ENCODE data around the gene VPS52. TPM values are rescaled to one million over a fixed set of nuclear protein-coding genes. Genes with fewer than 3 reads are reported as not detected.

VPS52 gene
- total RNA-seq, 4 donors from 2014 or later = 37.7 to 46.5 (median 45.2) TPM

GRCh38 chr6:33297956-33298772 lies 26.5 kb upstream of the VPS52 start:
- Histone ChIP-seq H3K4me1 (peaks cover 3 to 46% (median 11%) of the 10 kb centered on the region in 4 donors), H3K36me3 (peaks cover 0 to 60% (median 14%) of the 10 kb centered on the region in 3 donors), H3K9me3 (no peaks in the 10 kb centered on the region), H3K27ac (peak overlapping the region; percentile 90 to 98 (median 97)), H3K4me3 (peak overlapping the region; percentile 68 to 85 (median 77)), H3K27me3 (no peaks in the 10 kb centered on the region)
- WGBS, 2 donors = 2% methylated on average over 37 to 42 of the region's 42 CpGs
- TF ChIP-seq POLR2A (IDR thresholded peaks at IDR 0.05) (peak in 1 of 2 donors; percentile 45), EP300 (IDR thresholded peaks at IDR 0.05) (peak in 1 of 2 donors; percentile 53)
- TF ChIP-seq, protein P1, sequence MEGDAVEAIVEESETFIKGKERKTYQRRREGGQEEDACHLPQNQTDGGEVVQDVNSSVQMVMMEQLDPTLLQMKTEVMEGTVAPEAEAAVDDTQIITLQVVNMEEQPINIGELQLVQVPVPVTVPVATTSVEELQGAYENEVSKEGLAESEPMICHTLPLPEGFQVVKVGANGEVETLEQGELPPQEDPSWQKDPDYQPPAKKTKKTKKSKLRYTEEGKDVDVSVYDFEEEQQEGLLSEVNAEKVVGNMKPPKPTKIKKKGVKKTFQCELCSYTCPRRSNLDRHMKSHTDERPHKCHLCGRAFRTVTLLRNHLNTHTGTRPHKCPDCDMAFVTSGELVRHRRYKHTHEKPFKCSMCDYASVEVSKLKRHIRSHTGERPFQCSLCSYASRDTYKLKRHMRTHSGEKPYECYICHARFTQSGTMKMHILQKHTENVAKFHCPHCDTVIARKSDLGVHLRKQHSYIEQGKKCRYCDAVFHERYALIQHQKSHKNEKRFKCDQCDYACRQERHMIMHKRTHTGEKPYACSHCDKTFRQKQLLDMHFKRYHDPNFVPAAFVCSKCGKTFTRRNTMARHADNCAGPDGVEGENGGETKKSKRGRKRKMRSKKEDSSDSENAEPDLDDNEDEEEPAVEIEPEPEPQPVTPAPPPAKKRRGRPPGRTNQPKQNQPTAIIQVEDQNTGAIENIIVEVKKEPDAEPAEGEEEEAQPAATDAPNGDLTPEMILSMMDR (IDR thresholded peaks at IDR 0.05) = no peak
- peak; percentile 67 to 88 for DNase-seq (ENCODE audit: low spot score in 2 of 2)

DNA sequence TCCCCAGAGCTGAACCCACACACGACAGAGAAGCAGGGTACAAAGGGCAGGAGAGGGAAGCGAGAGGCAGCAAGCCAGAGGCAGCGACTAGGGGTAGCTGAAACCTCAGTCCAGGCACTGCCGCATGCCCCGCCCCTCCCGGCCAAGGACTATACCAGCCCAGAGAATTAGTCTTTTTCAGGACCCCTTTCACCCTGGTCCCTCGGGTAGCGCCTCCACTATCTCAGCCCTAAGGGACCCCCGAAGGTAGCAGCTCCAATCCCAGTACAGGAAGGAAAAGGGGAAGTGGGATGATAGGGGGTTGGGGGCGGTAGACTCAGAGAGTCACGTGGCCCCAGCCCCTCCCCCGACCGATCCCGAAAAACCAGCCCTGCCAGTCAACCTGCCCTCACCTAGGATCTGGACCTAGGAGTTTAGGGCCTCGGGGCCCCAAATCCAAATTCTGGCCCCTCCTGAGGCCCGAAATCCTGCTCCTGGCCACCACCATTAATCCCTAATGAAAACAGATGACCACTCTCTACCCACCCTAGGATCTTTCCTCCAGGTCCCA lies 25.8 kb upstream of the VPS52 start:
- peaks cover 3 to 46% (median 11%) of the 10 kb centered on the region in 4 donors for H3K4me1 ChIP-seq

DNA sequence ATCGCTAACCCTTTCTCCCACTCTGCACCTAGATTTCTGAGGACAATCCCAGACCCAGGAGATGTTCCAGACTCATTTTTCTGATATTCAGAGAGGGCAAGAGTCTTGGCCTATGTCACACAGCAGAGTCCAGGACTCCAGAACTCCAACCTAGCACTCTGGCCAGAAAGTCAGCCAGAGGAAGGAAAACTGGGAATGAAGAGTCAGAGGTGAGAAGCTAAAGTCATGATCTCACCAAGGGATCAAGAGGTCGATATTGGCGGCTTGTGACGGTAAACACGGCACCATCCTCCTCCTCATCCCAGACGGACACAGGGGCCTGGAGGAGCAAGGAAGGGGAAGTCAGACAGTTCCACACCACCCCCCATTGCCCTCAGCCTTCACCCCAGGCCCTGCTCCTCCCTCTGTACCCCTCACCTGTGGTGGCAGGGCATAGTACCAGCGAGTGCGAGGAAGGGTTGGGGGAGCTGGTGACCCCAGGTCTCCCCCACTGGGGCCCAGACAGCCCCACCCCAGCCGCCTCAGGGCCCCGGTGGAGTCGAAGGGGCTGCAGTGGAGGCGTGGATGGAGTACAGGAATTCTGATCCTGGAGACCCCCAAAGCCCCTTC lies 25.2 kb upstream of the VPS52 start:
- 68 to 72% methylated on average over 7 to 12 of the region's 12 CpGs for WGBS, 2 donors
- Histone ChIP-seq H3K27me3 (no peaks in the 10 kb centered on the region), H3K4me1 (peaks cover 3 to 43% (median 11%) of the 10 kb centered on the region in 4 donors), H3K4me3 (peak overlapping the region in 3 of 4 donors; percentile 68 to 85 (median 72)), H3K36me3 (peaks cover 0 to 60% (median 15%) of the 10 kb centered on the region in 3 donors), H3K9me3 (no peaks in the 10 kb centered on the region), H3K27ac (peak overlapping the region; percentile 90 to 98 (median 97))
- TF ChIP-seq POLR2A (IDR thresholded peaks at IDR 0.05) (no peak), EP300 (IDR thresholded peaks at IDR 0.05) (no peak)
- TF ChIP-seq, protein P1 (IDR thresholded peaks at IDR 0.05) = no peak
- DNase-seq (ENCODE audit: low spot score in 2 of 2) = no peak

More for the DNA sequence above, 25.8 kb upstream of the VPS52 start:
- Histone ChIP-seq H3K36me3 (peaks cover 0 to 60% (median 15%) of the 10 kb centered on the region in 3 donors), H3K27ac (peak overlapping the region; percentile 90 to 98 (median 97)), H3K27me3 (no peaks in the 10 kb centered on the region), H3K4me3 (peak overlapping the region; percentile 68 to 85 (median 77)), H3K9me3 (no peaks in the 10 kb centered on the region)
- WGBS, 2 donors = 13 to 16% methylated on average over 15 to 16 of the region's 16 CpGs
- no peak for DNase-seq (ENCODE audit: low spot score in 2 of 2)
- TF ChIP-seq EP300 (IDR thresholded peaks at IDR 0.05) = no peak
- TF ChIP-seq, protein P1 (IDR thresholded peaks at IDR 0.05) = no peak
- TF ChIP-seq POLR2A (IDR thresholded peaks at IDR 0.05) = no peak

DNA sequence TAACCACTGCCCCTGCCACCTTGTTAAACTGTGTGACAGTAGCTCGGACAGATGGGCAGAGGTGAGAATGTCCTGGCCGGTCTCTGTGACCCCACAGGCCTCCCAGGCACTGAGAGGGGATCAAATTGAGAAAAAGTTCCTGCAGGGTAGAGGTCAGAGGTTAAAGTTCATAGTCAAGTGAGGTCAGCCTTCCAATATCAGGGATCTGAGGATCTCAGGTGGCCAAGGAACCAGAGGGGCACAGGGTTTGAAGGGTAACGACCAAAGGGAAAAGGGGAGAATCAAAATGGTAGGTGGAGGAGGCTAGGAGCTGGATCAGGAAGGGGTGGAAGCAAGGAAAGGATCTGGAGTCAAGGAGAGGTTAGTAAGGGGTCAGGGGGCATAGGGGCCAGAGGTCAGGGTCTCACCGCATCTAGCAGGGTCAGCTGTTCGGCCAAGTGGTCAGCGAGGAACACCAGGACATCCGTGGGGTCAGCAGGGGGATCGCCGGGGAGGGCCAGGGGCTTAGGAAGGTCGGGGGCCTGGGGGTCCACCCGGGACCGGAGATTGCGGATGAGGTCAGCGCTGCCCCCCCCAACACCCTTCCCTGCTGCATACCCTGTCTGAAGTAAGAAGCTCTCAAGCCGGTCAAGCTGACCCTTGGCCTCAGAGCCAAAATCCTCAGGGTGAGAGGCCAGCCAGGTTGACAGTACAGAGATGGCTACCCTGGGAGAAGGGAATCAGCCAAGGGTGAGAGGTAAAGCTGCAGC lies 24.1 kb upstream of the VPS52 start:
- TF ChIP-seq EP300 (IDR thresholded peaks at IDR 0.05) (no peak), POLR2A (IDR thresholded peaks at IDR 0.05) (no peak)
- TF ChIP-seq, protein P1 (IDR thresholded peaks at IDR 0.05) = no peak
- no peaks in the 10 kb centered on the region for H3K9me3 ChIP-seq
- H3K27me3 ChIP-seq = no peaks in the 10 kb centered on the region
- DNase-seq (ENCODE audit: low spot score in 2 of 2) = no peak
- WGBS, 2 donors = 77 to 78% methylated on average over 14 to 15 of the region's 15 CpGs
- H3K4me1 ChIP-seq = peaks cover 3 to 34% (median 9%) of the 10 kb centered on the region in 4 donors
- no peak overlapping the region for H3K27ac ChIP-seq
- H3K4me3 ChIP-seq = no peak overlapping the region
- peaks cover 0 to 63% (median 15%) of the 10 kb centered on the region in 3 donors for H3K36me3 ChIP-seq
